GM21619 (cell line): ENCODE data around the gene ADGRA1.

Experiments used
- ATAC-seq: cut with Tn5 transposase; IDR thresholded peaks from one replicate; pipeline ENCODE4 v1.9.1; 2021; ENCODE audit not compliant: unreplicated experiment

Gene ADGRA1

DNA sequence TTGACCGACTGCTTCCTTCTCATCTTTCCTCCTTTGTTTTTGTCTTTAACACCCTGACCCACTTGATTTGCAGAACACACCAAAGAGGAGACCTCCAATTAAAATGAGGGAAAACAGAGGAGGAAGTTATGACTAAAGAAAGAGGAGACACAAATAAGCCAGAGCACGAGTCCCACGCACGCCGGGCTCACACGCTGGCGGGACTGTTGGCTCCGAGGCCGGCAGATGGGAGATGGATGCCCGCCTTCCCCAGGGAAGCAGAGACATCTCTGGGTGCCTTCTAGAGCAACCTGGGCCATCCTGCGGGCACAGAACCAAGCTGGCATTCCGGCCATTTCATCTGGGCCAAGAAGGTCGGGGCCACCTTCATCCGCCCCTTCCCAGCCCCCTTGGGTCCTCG lies 5.6 kb downstream of the ADGRA1 start:
- ATAC-seq, result no peak

DNA sequence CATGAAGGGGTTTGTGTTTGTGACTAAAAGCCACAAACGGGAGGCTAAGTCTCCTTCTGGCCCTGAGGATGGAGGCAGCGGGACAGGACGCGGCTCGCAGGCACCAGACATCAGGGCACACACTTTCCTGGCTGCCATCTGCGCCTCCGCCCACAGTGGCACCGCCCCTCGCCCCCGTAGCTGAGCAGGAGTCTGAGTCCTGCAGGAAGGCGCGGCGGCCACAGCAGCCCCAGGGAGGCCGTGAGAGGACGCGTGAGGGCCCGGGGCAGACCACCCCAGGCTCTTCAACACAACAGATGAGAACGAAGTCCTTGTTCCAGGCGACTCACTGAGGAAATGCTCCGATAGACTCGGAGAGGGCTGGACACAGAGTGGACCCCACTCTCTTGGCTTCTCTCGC lies 6.6 kb downstream of the ADGRA1 start:
- ATAC-seq, result no peak

DNA sequence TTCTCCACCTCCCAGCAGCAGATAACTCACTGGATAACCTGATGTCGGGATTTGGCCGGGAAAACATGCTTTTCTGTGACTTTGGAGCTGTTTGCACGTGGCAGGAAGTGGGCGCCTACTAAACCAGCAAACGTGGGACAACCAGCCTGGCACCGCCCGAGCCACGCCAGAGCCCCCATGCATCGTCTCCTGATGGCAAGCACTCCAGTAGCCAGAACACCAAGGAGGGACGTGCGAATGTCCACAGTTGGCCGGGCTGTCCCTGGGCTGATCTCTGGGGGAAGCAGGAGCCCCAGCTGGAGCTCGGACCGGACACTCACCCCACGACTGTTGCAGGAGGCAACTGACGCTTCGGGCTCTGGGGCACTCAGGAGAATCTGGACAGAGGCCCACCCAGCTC lies 7.1 kb downstream of the ADGRA1 start:
- ATAC-seq, result no peak

DNA sequence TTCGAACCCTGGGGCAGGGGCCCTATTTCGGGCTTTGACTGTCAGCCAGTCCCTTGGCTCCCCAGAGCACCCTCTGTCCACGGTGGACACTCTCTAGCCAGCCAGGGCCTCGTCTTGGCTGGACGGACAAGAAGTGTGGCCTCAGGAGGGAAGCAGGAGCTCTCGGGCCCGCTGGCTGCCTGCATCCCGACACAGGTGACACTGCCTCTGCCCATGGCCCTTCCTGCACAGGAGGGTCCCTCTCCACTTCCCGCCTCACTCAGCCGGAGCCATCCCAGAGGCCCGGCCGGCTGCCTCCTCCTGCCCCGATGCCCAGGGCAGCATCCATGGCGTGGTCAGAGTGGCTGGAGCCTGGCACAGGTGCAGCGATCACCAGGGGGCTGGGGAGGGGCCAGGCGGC lies 7.9 kb downstream of the ADGRA1 start:
- ATAC-seq, result no peak

DNA sequence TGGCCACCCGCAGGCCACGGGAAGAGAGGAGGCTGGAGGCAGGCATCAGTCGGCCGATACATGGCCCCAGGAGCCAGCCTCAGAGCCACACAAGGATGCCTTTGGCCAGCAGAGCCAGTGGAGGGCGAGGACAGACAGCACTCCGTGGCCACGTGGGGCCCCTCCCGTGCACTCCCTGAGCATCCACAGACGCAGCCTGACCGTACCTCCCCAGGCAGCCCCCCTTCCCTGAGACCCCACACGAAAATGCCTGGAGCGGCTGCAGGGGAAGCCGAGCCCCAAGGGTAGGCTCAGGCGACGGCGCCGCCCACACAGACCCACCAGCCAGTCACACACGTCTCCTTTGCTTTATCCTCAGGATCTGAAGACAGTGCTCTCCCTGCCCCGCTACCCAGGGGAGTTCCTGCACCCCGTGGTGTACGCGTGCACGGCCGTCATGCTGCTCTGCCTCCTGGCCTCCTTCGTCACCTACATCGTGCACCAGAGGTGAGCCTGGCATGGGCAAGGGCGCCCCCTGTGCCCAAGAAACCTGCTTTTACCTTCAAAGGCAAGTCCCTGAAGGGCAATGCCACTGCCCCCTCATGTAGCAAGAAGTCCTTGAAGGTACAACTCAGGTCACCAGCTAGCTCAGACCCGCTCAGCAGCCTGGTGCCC lies 9.0 kb downstream of the ADGRA1 start:
- ATAC-seq, result no peak

DNA sequence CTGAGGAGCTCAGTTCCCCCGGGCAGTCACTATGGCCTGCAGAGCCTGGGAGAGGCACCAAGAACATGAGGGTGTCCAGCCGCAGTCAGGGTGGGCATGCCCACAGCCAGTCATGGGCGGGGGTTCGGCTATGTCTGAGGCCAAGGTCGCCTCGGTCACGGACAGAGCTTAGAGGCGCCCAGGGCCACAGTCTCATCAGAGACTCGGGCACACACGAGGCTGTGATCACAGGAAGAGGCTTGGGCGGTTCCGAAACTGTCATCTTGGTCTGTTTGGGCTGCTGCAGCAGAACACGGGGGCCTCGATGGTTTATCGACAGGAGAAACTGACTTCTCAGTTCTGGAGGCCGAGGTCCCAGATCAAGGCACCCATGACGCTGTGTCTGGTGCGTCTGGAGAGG lies 9.7 kb downstream of the ADGRA1 start:
- no peak for ATAC-seq

DNA sequence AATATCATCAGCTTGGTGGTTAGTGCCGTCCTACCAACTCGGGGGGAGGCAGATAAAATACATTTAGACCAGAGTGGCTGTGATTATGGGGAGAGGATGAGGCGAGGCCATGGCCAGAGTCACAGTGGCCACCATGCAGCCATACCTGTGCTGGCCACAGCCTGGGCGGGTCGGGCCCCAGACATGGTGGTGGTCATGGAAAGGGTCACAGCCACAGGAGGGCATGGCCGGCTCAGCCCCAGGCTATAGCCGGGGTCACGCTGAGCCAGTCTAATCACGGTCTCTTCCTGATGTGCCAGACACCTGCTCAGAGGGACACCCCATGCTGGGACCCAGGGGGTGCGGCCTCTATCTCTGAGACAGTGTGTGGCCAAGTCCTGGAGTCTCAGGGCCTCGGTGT lies 10.2 kb downstream of the ADGRA1 start:
- no peak for ATAC-seq

DNA sequence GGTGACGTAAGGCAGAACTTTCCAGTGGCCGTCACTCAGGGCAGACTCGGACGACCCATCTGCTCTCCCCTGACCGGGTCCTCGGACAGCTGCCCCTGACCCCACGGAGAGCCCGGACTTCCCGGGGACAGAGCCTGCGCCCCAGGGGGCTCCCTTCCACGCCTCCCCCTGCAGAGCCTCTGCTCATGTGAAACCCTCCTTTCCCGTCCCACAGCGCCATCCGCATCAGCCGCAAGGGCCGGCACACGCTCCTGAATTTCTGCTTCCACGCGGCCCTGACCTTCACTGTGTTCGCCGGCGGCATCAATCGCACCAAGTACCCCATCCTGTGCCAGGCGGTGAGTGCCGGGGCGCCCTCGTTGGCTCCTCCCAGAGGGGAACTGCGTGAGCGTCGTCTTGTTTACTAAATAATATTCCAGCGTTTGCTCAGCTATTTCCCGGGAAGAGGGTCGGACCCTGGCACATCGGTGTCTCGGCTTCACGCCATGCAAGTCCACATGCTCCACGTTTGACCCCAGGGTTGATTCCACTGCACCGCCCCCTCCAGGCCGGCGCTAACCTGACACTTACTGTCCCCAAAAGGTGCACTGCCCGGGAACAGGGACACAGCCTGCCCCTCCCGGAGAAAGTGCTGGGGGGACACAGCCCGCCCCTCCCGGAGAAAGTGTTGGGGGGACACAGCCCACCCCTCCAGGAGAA lies 10.9 kb downstream of the ADGRA1 start:
- ATAC-seq, result no peak

DNA sequence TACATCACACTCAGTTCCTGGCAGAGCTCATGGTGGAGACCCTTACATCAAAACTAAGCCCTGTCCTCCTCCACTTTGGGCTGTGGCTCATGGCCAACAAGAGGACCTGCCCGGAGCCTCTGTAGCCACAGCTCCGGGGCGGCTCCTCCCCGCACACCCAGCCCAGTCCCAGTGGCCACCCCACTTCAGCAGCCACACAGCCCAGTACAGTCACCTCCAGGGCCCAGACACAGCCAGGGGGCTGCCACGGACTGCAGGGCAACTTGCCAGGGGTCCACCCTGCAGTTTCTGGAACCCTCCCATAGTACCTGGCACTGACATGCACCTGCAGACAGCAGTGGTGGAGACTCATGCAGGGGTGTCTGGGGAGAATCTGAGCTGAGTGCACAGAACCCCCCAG lies 11.8 kb downstream of the ADGRA1 start:
- ATAC-seq, result no peak

DNA sequence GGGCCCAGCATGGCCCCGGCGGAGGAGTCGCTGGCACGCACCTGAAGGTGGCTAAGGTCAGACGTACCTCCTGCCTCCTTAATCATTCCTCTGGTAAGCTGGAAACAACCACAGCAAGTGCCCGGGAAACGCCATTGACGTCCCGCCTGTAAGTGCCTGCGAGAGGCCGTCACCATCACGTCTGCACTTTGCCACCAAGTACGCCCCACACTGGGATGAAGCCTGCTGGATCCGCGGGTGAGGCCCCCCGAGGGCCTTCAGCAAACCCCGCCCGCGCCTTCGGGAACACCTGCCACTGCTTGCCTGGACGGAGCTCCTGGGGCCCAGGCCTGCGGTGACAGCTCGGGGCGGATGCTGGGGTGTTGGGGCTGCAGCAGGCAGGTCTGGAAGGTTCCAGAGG lies 12.5 kb downstream of the ADGRA1 start:
- ATAC-seq, result no peak

DNA sequence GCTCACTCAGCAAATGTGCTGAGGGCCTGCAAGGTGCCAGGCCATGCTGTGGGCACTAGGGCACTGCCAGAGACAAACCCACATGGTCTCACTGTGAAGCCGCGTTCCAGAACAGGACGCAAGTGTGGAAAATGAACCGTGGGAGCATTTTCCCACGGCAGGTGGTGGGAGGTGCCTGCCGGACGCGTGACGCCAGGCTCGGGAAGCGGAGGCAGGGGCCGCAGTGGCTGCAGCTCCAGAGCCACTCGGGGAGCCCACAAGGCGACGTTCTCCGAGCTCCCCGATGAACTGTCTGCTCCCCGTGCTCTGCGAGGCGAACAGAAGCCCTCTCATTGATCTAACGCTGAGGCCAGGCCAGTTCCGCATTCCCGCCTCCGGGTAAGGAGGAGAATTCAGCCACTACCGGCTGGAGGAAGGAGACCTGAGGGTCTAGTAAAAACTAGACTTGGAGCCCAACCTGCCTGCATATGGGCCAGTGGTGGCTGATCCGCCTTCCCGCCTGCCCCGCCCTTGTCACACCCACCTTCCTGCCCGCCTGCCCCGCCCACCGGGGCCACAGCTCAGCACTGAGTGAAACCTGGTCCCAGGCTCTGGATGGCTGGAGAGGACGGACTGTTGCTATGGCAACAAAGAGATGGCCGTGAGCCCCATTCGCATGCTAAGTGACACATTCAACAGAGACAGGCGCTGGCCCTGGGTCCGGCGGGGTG lies 13.1 kb downstream of the ADGRA1 start:
- no peak for ATAC-seq

DNA sequence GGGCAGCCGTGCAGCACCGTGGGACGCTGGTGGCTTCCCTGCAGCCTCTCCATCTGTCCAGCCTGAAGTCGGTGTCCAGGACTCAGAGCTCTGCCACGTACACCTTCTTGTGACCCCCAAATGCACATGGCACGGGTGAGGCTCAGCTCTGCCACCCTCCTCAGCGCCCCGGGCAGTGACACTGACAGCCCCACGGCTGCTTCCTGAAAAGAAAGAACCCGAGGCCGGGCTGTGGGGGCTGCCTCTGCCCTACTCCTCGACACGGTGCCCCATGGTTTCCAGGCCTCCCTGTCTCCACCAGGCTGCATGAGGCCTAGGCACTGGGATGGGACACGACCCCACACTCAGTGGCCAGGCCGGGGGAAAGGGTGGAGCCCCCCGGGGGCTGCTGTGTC lies 13.7 kb downstream of the ADGRA1 start:
- no peak for ATAC-seq

DNA sequence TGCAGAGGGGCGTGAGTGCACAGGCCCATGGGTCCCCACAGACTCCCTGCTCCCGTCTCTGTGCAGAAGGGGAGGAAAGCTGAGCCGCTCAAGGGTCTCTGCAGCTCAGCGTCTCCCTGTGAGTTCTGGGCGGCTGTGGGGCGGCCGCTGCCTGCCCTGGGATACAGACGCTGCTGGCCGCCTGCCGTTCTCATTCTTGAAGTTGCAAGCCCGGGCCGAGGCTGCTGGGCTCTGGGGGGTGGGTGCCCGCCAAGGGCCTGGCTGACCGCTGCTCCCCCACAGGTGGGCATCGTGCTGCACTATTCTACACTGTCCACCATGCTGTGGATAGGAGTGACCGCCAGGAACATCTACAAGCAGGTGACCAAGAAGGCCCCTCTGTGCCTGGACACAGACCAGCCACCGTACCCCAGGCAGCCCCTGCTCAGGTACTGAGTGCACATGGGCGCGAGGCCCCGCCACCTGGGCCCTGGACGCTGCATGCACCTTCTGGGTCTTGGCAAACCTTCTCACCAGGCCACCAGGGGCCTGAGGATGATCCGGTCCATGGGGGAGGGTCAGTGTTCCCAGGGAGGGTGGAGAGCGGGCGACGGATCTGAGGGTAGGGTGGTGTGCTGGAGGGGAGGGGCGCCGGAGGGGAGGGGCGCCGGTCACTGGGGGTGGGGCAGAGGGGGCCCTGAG lies 14.8 kb downstream of the ADGRA1 start:
- no peak for ATAC-seq

DNA sequence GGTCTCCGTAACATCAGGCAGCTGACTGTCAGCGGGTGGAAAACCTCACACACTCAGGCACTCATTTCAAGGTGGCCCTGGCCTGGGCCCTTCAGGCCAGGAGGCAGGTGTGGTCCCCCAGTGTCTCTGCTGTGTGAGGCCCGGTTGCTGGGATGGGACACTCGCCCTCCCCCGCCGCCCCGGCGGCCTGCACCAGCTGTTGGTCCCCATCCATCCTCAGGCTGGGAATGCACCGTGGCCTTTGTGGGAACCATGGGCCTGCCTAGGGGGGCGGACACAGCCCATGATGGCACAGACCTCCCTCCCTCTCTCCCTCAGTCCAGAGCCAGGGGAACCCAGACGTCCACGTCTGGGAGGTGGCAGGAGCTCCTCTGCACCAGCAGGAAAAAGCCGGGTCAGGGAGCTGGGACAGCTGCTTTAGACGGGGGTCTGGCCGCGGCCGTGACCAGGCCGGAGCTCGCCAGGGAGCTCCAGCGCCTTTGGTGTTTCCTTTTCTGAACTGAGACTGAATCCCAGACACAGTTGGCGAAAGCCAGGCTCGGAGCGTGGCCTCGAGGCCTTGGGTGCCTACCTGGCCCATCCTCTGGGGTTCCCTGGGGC lies 15.7 kb downstream of the ADGRA1 start:
- ATAC-seq, result no peak

DNA sequence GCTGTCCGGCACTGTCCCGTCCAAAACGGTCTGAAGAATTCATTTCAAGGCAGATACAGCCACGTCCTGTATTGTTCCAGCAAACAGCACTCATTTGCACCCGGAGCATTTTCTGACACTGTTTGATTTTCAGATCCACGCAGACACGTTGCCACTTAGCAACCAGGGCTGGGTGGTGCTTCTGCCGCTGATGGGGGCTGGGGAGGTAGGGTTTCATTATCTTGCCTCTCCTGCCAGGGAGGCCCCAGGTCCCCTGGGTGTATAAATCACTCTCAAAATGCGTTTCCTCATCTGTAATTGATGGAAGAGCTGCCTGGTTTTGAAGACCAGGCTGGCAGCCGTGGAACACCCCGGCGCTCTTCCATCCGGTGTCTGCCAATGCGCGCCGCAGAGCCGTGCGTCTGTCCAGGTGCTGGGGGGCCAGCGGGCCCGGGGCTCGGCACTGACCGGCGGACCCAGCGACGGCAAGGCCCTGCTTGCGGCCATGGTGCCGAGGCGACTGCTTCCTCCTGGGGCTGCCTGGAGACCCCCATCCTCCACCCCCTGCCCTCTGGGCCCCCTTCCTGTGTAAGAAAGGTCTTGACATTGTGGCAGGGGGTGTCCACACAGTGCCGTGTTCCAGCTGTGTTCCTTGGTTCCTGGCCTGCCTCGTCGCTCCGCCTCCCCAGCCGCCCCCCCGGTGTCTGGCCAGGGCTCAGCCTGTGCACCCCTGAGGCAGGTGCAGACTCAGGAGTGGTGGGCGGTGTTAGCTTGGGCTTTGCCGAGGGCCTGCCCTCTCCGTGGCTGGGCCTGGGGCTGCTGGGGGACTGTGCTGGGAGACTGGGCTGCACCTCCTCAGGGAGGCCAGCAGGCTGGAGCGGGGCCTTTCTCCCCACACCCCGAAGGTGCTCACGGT lies 16.6 kb downstream of the ADGRA1 start:
- no peak for ATAC-seq

DNA sequence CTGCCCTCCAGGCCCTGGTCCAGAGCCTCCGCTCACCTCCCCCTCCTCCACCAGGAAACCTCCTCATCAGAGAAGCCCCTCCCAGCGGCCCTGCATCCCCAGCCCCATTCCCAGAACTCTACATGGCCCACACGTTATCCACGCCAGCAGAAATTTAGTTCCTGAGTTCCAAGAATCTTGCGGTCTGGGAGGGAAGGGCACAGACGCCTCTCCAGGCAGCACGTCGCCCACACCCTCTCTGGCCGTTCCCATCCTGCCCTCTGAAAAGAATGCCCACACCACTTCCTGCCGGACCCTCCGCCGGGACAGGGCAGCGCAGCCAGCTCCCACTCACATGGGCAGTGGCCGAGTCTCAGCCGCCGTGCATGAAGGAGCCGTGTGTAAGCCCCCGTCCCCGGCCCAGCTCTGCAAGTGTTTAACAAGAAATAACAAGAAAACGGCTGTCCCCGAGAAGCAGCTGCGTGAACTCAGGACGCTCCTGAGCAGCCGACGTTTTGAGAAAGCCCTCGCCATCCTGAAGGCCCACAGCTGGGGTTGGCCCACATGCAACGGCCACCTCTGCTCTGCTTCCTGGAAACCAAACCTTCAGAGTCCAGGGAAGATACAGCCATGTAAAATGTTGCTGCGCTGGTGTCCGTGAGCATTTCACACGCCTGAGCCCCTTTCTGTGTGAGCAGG lies 17.4 kb downstream of the ADGRA1 start:
- ATAC-seq, result no peak

DNA sequence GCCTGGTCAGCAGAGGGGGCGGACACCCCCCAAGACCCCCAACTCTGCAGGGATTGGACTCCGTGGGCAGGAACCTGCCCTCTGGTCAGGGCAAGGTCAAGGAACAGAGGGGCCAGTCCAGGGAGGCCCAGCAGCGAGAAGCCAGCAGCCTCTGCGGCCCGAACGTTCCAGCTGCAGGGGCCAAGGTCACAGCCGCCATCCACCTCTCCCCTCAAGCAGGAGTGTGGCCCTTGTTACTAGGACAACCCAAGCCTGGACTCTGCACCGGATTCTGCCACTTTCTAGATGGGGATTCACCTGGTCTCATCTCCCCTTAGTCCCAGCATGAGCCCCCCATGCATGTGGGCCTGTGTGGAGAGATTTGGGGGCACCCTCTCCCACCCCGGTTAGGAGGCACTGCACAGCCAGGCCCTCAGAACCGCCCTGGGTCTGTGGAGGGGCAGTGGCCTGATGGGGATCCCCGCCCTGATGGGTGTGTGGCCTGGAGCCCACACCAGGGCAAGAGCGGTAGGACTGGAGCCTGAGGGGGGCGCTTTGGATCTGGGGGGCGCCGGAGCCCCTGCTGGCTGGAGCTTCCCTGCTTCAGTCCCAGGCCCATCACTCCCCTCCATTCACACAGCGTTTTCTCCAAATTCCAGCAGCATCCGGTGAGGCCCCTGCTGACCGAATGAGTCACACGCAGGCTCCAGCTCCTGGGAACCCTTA lies 18.1 kb downstream of the ADGRA1 start:
- ATAC-seq, result no peak

DNA sequence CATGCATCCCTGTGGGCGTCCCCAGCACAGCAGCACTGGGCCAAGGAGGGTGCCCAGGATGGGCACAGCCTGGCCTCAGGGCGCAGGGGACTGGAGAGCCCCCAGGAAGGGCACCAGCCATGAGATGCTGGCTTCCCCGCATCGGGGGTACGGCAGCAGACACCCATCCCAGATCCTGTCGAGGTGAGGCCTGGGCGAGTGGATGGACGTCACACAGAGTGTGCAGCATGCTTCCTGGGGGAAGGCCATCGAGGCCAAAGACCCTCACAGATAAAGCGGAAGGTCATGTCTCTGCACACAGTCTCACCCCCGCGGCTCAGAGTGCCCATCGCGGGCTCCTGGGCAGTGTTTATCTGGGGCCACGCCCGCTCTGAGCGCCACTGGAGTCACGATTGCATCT lies 18.8 kb downstream of the ADGRA1 start:
- ATAC-seq, result no peak

DNA sequence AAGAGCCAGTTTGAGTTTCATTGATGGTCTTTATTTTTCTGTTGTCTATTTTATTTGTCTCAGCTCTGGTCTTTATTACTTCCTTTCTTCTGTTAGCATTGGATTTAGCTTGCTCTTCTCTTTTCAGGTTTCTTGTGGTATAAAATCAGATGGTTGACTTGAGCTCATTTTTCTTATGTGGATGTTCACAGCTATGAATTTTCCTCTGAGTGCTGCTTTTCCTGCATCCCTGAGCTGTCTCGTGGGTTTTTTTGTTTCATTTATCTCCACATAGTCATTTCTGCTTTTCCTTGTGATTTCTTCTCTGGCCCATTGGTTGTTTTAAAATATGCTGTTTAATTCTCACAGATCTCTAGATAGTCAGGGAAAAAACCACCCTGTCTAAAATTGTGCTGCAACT lies 19.7 kb downstream of the ADGRA1 start:
- no peak for ATAC-seq
